CD8-positive, alpha-beta memory T cell (primary cell): ENCODE data around the gene PILRA. TPM values are rescaled to one million over a fixed set of nuclear protein-coding genes. Genes with fewer than 3 reads are reported as not detected.

Experiments
- CTCF ChIA-PET: fragments of 350-600 bp; sonication (Branson Sonifier 250); formaldehyde crosslinking; loops from one replicate; lab custom pipeline; 2021; ENCODE audit warnings: antibody characterized with exemption; lab: Charles Lee
- POLR2A ChIA-PET: fragments of 350-600 bp; sonication (Branson Sonifier 250); formaldehyde crosslinking; loops from one replicate; lab custom pipeline; 2021; ENCODE audit warnings: antibody characterized with exemption; lab: Charles Lee
- DNase-seq, 5 donors: peaks; one replicate each; pipeline versions ENCODE4 v3.0.0 to v3.0.0-alpha.2; 2020 to 2022; ENCODE audit warnings: mixed read lengths in 1 of 5
- H3K27ac ChIP-seq: one replicate; pipeline ENCODE4 v1.7.0; 2013; ENCODE audit warnings: low read depth, mild to moderate bottlenecking, low read length, moderate library complexity
- H3K27me3 ChIP-seq: 2 replicates; pipeline ENCODE4 v1.7.0; 2013; ENCODE audit warnings: low read length, mild to moderate bottlenecking; ENCODE audit not compliant: insufficient read depth, poor library complexity, severe bottlenecking
- H3K36me3 ChIP-seq: 2 replicates; pipeline ENCODE4 v1.7.0; 2013; ENCODE audit warnings: mild to moderate bottlenecking, low read length, moderate library complexity; ENCODE audit not compliant: insufficient read depth
- H3K4me1 ChIP-seq: 2 replicates; pipeline ENCODE4 v1.7.0; 2013; ENCODE audit warnings: mild to moderate bottlenecking, low read length, moderate library complexity; ENCODE audit not compliant: insufficient read depth
- H3K4me3 ChIP-seq: 2 replicates; pipeline ENCODE4 v1.7.0; 2013; ENCODE audit warnings: mild to moderate bottlenecking, low read length
- H3K9me3 ChIP-seq: 2 replicates; pipeline ENCODE4 v1.7.0; 2013; ENCODE audit warnings: mild to moderate bottlenecking, low read length
- H3K27ac Mint-ChIP-seq, 8 donors: one replicate each; pipeline ENCODE4 v1.8.0; 2020 to 2021; ENCODE audit warnings: mixed read lengths in 8 of 8, mild to moderate bottlenecking in 6 of 8, inconsistent platforms in 3 of 8, moderate library complexity in 3 of 8
- H3K27me3 Mint-ChIP-seq, 2 donors: one replicate each; pipeline ENCODE4 v1.8.0; 2020 to 2021; ENCODE audit warnings: mixed read lengths in 2 of 2, mild to moderate bottlenecking in 1 of 2, moderate library complexity in 1 of 2
- H3K36me3 Mint-ChIP-seq, 3 donors: one replicate each; pipeline ENCODE4 v1.8.0; 2020 to 2021; ENCODE audit warnings: mixed read lengths in 3 of 3, inconsistent platforms in 1 of 3, mild to moderate bottlenecking in 1 of 3
- H3K4me1 Mint-ChIP-seq, 3 donors: one replicate each; pipeline ENCODE4 v1.8.0; 2020 to 2021; ENCODE audit warnings: mixed read lengths in 3 of 3, inconsistent platforms in 1 of 3, mild to moderate bottlenecking in 1 of 3
- H3K4me3 Mint-ChIP-seq, 7 donors: one replicate each; pipeline ENCODE4 v1.8.0; 2020 to 2021; ENCODE audit warnings: mixed read lengths in 7 of 7, mild to moderate bottlenecking in 6 of 7, moderate library complexity in 4 of 7, inconsistent platforms in 2 of 7
- H3K9me3 Mint-ChIP-seq, 5 donors: one replicate each; pipeline ENCODE4 v1.8.0; 2020 to 2022; ENCODE audit warnings: mixed read lengths in 5 of 5, mild to moderate bottlenecking in 3 of 5, moderate library complexity in 2 of 5, inconsistent platforms in 1 of 5
- polyA plus RNA-seq: library from polyadenylated mRNA; unstranded; fragments of 300-500 nt; fragmentation: Illumina TruSeq; gene quantifications from one replicate; pipeline ENCODE4 v1.2.3, GENCODE V29; 2021
- total RNA-seq, 2 experiments: library from RNA; stranded (reverse); gene quantifications; one replicate each; pipeline ENCODE4 v1.2.3, GENCODE V29; 2021

The PILRA gene
- total and polyA plus RNA-seq, 3 experiments from 2014 or later, result 0.37 to 1.9 (median 0.84) TPM

DNA sequence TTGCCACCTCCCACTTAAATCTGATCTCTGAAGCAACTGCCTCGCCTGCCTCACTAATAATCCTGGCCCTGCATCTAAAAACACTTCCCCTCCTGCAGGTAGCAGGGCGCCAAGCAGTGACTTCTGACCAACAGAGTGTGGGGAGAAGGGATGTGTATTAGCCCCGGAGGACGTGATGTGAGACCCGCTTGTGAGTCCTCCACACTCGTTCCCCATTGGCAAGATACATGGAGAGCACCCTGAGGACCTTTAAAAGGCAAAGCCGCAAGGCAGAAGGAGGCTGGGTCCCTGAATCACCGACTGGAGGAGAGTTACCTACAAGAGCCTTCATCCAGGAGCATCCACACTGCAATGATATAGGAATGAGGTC, 6.1 kb upstream of the PILRA start:
- peak in 1 of 5 donors; percentile 23 for DNase-seq
- Mint-ChIP-seq H3K4me1 (peaks cover 33 to 53% (median 47%) of the 10 kb centered on the region in 3 donors), H3K36me3 (peaks cover 6 to 29% (median 8%) of the 10 kb centered on the region in 3 donors), H3K4me3 (peak overlapping the region in 1 of 7 donors; percentile 35), H3K27me3 (no peaks in the 10 kb centered on the region), H3K27ac (peak overlapping the region in 7 of 8 donors; percentile 45 to 96 (median 89)), H3K9me3 (no peaks in the 10 kb centered on the region)
- CTCF ChIA-PET, result no interaction called here
- no peak overlapping the region for H3K27ac ChIP-seq
- peaks cover 6% of the 10 kb centered on the region for H3K36me3 ChIP-seq
- peaks cover 13% of the 10 kb centered on the region for H3K4me1 ChIP-seq
- H3K9me3 ChIP-seq, result no peaks in the 10 kb centered on the region
- POLR2A ChIA-PET, result no interaction called here
- no peaks in the 10 kb centered on the region for H3K27me3 ChIP-seq
- no peak overlapping the region for H3K4me3 ChIP-seq

DNA sequence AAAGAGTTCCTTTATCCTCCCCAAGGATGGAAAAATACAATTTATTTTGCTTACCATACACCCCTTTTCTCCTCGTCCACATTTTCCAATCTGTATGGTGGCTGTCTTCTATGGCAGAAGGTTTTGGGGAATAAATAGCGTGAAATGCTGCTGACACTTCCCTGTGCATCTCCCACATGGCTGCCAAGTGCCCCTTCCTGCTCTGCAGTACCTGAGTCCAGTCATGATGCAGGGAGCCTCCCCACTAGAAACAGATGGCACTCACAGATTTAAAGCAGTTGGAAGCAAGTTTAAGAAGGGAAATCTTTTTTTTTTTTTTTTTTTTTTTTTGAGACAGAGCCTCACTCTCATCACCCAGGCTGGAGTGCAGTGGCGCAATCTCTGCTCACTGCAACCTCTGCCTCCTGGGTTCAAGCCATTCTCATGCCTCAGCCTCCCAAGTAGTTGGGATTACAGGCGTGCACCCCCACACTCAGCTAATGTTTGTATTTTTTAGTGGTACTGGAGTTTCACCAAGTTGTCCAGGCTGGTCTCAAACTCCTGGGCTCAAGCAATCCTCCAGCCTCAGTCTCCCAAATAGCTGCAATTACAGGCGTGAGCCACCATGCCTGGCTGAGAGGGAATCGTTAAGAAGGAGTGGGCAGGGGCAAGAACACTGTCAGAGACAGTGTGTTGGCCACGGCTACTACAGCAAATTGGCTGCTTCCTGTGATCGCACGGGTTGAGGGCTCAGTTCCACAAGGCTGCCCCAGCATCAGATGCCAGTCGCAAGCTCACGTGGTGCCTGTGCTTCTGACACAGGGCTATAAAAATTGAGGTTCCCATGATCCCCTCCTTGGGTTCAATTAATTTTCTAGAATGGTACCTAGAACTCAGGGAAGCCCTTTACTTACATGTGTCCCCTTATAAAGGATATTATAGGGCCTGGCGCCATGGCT, 5.3 kb upstream of the PILRA start:
- ChIA-PET POLR2A (no interaction called here), CTCF (no interaction called here)
- H3K4me3 Mint-ChIP-seq, result peak overlapping the region in 1 of 7 donors; percentile 72
- peaks cover 5 to 23% (median 7%) of the 10 kb centered on the region in 3 donors for H3K36me3 Mint-ChIP-seq
- H3K9me3 ChIP-seq, result no peaks in the 10 kb centered on the region
- no peaks in the 10 kb centered on the region for H3K27me3 Mint-ChIP-seq
- peaks cover 18% of the 10 kb centered on the region for H3K4me1 ChIP-seq
- H3K36me3 ChIP-seq, result peaks cover 6% of the 10 kb centered on the region
- peaks cover 35 to 57% (median 50%) of the 10 kb centered on the region in 3 donors for H3K4me1 Mint-ChIP-seq
- H3K27ac Mint-ChIP-seq, result peak overlapping the region in 6 of 8 donors; percentile 50 to 92 (median 69)
- DNase-seq, result peak in 1 of 5 donors; percentile 26
- H3K27me3 ChIP-seq, result no peaks in the 10 kb centered on the region
- no peaks in the 10 kb centered on the region for H3K9me3 Mint-ChIP-seq
- H3K4me3 ChIP-seq, result no peak overlapping the region
- H3K27ac ChIP-seq, result no peak overlapping the region

DNA sequence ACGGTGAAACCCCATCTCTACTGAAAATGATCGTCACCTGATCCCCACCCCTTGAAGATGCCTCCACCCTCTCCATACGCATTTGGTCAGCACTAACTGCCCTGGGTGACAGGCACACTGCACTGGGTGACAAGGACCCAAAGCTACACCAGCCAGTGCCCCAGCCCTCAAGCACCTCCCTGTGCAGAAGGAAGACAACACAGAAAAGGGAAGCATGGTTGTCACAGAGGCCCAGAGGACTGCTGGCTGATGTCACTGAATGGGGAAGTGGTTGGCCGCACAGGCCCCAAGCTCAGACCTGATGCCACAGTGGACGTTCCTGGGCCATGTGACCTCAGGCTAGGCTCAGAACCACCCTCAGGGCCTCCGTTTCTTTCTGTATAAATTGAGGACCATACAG, 4.2 kb upstream of the PILRA start:
- Histone ChIP-seq H3K36me3 (peaks cover 5% of the 10 kb centered on the region), H3K27me3 (no peaks in the 10 kb centered on the region), H3K27ac (peak overlapping the region; percentile 6), H3K9me3 (no peaks in the 10 kb centered on the region), H3K4me3 (no peak overlapping the region), H3K4me1 (peaks cover 18% of the 10 kb centered on the region)
- H3K36me3 Mint-ChIP-seq, result peaks cover 0 to 15% (median 4%) of the 10 kb centered on the region in 3 donors
- peak overlapping the region in 5 of 8 donors; percentile 77 to 83 (median 80) for H3K27ac Mint-ChIP-seq
- no peaks in the 10 kb centered on the region for H3K27me3 Mint-ChIP-seq
- CTCF ChIA-PET, result no interaction called here
- peaks cover 33 to 59% (median 43%) of the 10 kb centered on the region in 3 donors for H3K4me1 Mint-ChIP-seq
- H3K9me3 Mint-ChIP-seq, result no peaks in the 10 kb centered on the region
- POLR2A ChIA-PET, result no interaction called here
- DNase-seq, result peak in 2 of 5 donors; percentile 21 to 45
- no peak overlapping the region for H3K4me3 Mint-ChIP-seq

DNA sequence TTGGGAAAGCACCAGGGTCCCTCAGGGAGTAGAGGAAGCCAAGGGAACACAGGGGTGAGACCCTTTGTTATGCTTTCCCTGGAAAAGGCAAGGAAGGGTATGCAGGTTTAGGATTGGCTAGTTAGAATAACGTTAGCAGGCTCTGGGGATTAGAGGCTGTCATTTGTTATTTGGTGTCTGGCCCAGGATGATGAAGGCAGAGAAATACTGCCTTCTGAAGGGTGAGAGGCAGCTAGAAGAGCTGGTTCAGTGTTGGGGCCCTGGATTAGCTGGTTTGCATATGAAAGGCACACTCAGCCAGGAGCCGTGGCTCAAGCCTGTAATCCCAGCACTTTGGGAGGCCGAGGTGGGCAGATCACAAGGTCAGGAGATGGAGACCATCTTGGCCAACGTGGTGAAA, 3.0 kb upstream of the PILRA start:
- H3K4me1 ChIP-seq, result peaks cover 18% of the 10 kb centered on the region

DNA sequence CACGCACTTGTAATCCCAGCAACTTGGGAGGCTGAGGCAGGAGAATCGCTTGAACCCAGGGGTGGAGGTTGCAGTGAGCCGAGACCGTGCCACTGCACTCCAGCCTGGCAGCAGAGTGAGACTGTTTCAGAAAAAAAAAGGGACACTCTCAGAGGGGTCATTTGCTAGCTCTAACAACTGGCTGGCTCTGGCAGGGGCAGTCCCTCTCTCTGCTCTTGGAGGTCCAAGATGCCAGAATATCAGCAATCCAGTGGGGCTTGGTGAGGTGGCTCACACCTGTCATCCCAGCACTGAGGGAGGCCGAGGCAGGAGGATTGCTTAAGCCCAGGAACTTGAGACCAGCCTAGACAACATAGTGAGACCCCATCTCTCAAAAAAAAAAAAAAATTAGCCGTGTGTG, 2.5 kb upstream of the PILRA start:
- ChIA-PET CTCF (no interaction called here), POLR2A (no interaction called here)
- Histone ChIP-seq H3K4me3 (no peak overlapping the region), H3K27ac (no peak overlapping the region), H3K36me3 (no peaks in the 10 kb centered on the region), H3K9me3 (no peaks in the 10 kb centered on the region), H3K4me1 (peaks cover 18% of the 10 kb centered on the region), H3K27me3 (no peaks in the 10 kb centered on the region)
- H3K4me1 Mint-ChIP-seq, result peaks cover 36 to 57% (median 39%) of the 10 kb centered on the region in 3 donors
- no peaks in the 10 kb centered on the region for H3K27me3 Mint-ChIP-seq
- peak overlapping the region in 6 of 8 donors; percentile 10 to 87 (median 62) for H3K27ac Mint-ChIP-seq
- peaks cover 0 to 9% (median 2%) of the 10 kb centered on the region in 3 donors for H3K36me3 Mint-ChIP-seq
- no peaks in the 10 kb centered on the region for H3K9me3 Mint-ChIP-seq
- peak in 1 of 5 donors; percentile 36 for DNase-seq
- H3K4me3 Mint-ChIP-seq, result no peak overlapping the region

More for the DNA sequence above, 3.0 kb upstream of the PILRA start:
- H3K4me3 ChIP-seq, result no peak overlapping the region
- ChIA-PET CTCF (no interaction called here), POLR2A (no interaction called here)
- H3K27ac Mint-ChIP-seq, result peak overlapping the region; percentile 21 to 63 (median 46)
- H3K4me3 Mint-ChIP-seq, result no peak overlapping the region
- no peak for DNase-seq
- H3K27ac ChIP-seq, result no peak overlapping the region
- no peaks in the 10 kb centered on the region for H3K9me3 Mint-ChIP-seq
- no peaks in the 10 kb centered on the region for H3K27me3 Mint-ChIP-seq
- no peaks in the 10 kb centered on the region for H3K36me3 ChIP-seq
- H3K4me1 Mint-ChIP-seq, result peaks cover 38 to 61% (median 44%) of the 10 kb centered on the region in 3 donors
- peaks cover 0 to 9% (median 2%) of the 10 kb centered on the region in 3 donors for H3K36me3 Mint-ChIP-seq
- H3K9me3 ChIP-seq, result no peaks in the 10 kb centered on the region
- no peaks in the 10 kb centered on the region for H3K27me3 ChIP-seq

DNA sequence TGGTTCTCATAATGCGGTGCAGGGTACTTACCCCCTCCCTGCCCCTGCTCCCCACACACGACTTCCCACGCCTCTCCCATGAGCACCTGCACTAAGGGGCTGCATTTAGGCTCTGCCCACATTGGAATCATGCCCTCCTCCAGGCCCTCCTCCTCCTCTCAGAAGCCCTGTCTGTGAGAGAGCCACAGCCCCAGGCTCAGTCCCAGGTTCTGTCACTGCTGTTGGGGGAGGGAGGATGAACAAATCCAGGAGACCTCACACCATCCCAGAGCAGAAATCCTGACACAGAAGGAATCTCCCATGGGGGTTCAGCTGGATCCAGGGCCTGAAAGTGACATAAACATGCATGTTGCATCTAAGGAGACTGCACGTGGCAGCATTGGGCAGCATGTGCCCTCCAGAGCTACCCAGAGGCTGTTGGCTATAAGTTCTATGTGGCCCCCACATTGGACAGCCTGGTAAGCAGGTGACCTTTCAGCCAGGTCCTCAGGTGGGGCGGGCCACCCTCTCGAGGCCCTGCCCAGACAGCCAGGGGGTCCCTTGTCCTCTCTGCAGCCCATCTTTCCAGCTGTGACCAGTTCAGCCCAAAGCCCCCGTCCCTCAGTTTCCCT, 1.6 kb upstream of the PILRA start:
- H3K27ac Mint-ChIP-seq, result peak overlapping the region in 6 of 8 donors; percentile 10 to 91 (median 66)
- H3K9me3 Mint-ChIP-seq, result no peaks in the 10 kb centered on the region
- peaks cover 0 to 9% (median 2%) of the 10 kb centered on the region in 3 donors for H3K36me3 Mint-ChIP-seq
- peak in 1 of 5 donors; percentile 26 for DNase-seq
- no peaks in the 10 kb centered on the region for H3K27me3 Mint-ChIP-seq
- no peak overlapping the region for H3K4me3 Mint-ChIP-seq
- ChIA-PET POLR2A (no interaction called here), CTCF (no interaction called here)
- H3K36me3 ChIP-seq, result no peaks in the 10 kb centered on the region
- no peaks in the 10 kb centered on the region for H3K9me3 ChIP-seq
- peaks cover 29 to 52% (median 31%) of the 10 kb centered on the region in 3 donors for H3K4me1 Mint-ChIP-seq
- peaks cover 13% of the 10 kb centered on the region for H3K4me1 ChIP-seq
- no peak overlapping the region for H3K4me3 ChIP-seq
- H3K27ac ChIP-seq, result no peak overlapping the region
- H3K27me3 ChIP-seq, result no peaks in the 10 kb centered on the region

DNA sequence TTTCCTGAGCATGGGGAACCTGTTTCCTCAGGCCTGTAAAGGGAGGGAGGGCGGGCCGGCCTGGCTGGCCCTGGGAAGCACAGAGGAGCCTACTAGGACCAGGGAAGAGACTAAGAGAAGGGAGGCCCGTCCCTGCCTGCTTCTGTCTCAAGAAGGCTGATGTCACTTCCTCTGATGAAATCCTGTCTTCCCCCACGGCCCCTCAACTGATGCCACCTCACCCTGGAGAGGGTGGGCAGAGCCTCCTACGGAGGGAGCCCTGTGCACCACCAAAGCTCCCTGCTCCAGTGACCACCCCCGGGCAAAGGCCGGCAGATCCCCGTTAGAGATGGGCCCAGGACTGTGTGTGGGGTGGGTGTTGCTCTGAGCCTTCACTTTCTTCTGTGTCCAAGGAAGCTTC, 1.0 kb upstream of the PILRA start:
- no peak for DNase-seq
- H3K36me3 ChIP-seq, result no peaks in the 10 kb centered on the region
- Mint-ChIP-seq H3K9me3 (no peaks in the 10 kb centered on the region), H3K27me3 (no peaks in the 10 kb centered on the region), H3K27ac (peak overlapping the region in 7 of 8 donors; percentile 63 to 91 (median 72)), H3K4me1 (peaks cover 23 to 46% (median 25%) of the 10 kb centered on the region in 3 donors), H3K4me3 (peak overlapping the region in 1 of 7 donors; percentile 3), H3K36me3 (peaks cover 0 to 9% (median 2%) of the 10 kb centered on the region in 3 donors)
- POLR2A ChIA-PET, result no interaction called here
- CTCF ChIA-PET, result no interaction called here
- H3K9me3 ChIP-seq, result no peaks in the 10 kb centered on the region
- H3K4me3 ChIP-seq, result no peak overlapping the region
- H3K4me1 ChIP-seq, result peaks cover 8% of the 10 kb centered on the region
- H3K27me3 ChIP-seq, result no peaks in the 10 kb centered on the region
- no peak overlapping the region for H3K27ac ChIP-seq

DNA sequence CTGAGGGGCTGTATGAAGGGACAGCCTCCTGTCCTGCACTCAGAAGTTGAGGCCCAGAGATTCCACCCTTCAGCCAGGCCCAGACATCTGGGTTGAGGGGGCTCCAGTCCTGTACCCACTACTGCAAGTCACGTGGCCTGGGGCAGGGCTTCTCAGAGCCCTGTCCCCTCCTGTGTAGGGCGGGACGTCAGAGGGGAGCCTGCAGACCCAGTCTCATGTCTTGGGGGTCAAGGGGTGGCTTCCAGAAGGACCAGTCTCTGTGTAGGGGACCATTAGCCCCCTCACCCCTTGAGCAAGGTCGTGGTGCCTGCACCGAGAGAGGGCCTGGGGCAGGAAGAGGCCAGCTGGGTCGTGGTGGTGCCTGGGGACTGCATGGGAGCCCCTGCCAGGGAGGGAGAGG, 593 bp upstream of the PILRA start:
- Mint-ChIP-seq H3K9me3 (no peaks in the 10 kb centered on the region), H3K27ac (peak overlapping the region in 4 of 8 donors; percentile 74 to 91 (median 76)), H3K27me3 (no peaks in the 10 kb centered on the region), H3K4me3 (no peak overlapping the region), H3K36me3 (peaks cover 0 to 7% (median 2%) of the 10 kb centered on the region in 3 donors), H3K4me1 (peaks cover 19 to 41% (median 21%) of the 10 kb centered on the region in 3 donors)
- Histone ChIP-seq H3K27me3 (no peaks in the 10 kb centered on the region), H3K4me1 (peaks cover 8% of the 10 kb centered on the region), H3K27ac (no peak overlapping the region), H3K4me3 (no peak overlapping the region), H3K9me3 (no peaks in the 10 kb centered on the region), H3K36me3 (no peaks in the 10 kb centered on the region)
- ChIA-PET CTCF (no interaction called here), POLR2A (no interaction called here)
- no peak for DNase-seq
